Measurements from ENCODE around the gene KIZ. TPM values are rescaled to one million over a fixed set of nuclear protein-coding genes. Genes with fewer than 3 reads are reported as not detected.

Gene KIZ
- total RNA-seq, 2 experiments from 2014 or later: 31.1 to 33.8 TPM

DNA sequence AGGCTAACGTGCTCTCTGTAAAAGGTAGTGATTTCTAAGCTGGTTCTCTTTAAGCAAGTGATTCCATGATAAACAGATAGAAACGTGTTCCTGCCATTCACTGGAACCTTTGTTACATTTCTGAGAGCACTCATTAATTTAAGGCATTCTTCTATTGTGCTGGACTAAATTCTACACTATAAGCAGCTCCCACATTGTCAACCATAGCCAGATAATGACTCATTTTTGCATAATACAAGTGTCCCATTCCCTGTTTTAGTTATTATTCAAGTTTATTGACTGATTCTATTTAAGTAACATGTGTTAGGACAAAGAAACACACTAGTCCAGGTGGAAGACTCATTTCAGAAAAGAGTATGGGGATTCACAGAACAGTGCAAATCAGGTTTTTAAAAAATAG, 163.8 kb downstream of the KIZ start:
- Mint-ChIP-seq H3K27ac (no peak overlapping the region), H3K4me1 (ENCODE audit: low read depth) (no peaks in the 10 kb centered on the region), H3K4me3 (no peak overlapping the region), H3K9me3 (peaks cover 3% of the 10 kb centered on the region), H3K27me3 (peaks cover 60% of the 10 kb centered on the region), H3K36me3 (ENCODE audit: low read depth) (no peaks in the 10 kb centered on the region)
- Histone ChIP-seq H3K27ac (ENCODE audit: low read depth in 1 of 2, low read length in 2 of 2) (no peak overlapping the region), H3K4me1 (ENCODE audit: insufficient read depth, low read length) (no peaks in the 10 kb centered on the region), H3K9me3 (ENCODE audit: control insufficient read depth in 1 of 2, insufficient read depth in 1 of 2, low read length in 2 of 2) (no peaks in the 10 kb centered on the region), H3K4me3 (ENCODE audit: low read length) (no peak overlapping the region), H3K36me3 (ENCODE audit: insufficient read depth, low read length) (no peaks in the 10 kb centered on the region), H3K27me3 (ENCODE audit: control insufficient read depth in 1 of 2, insufficient read depth in 2 of 2, low read length in 2 of 2) (peaks cover 9 to 22% of the 10 kb centered on the region in 2 experiments)
- no peak for DNase-seq
- TF ChIP-seq, protein P1, sequence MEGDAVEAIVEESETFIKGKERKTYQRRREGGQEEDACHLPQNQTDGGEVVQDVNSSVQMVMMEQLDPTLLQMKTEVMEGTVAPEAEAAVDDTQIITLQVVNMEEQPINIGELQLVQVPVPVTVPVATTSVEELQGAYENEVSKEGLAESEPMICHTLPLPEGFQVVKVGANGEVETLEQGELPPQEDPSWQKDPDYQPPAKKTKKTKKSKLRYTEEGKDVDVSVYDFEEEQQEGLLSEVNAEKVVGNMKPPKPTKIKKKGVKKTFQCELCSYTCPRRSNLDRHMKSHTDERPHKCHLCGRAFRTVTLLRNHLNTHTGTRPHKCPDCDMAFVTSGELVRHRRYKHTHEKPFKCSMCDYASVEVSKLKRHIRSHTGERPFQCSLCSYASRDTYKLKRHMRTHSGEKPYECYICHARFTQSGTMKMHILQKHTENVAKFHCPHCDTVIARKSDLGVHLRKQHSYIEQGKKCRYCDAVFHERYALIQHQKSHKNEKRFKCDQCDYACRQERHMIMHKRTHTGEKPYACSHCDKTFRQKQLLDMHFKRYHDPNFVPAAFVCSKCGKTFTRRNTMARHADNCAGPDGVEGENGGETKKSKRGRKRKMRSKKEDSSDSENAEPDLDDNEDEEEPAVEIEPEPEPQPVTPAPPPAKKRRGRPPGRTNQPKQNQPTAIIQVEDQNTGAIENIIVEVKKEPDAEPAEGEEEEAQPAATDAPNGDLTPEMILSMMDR (IDR thresholded peaks at IDR 0.05): no peak
- no peak for ATAC-seq (ENCODE audit: poor library complexity)
- CTCF ChIA-PET: no interaction called here
- POLR2A ChIA-PET: no interaction called here
- intact Hi-C loops (cut with DNase I, micrococcal nuclease): no loop called here

GRCh38 chr20:21291026-21291425, 165.1 kb downstream of the KIZ start:
- Mint-ChIP-seq H3K4me1 (ENCODE audit: low read depth) (no peaks in the 10 kb centered on the region), H3K4me3 (no peak overlapping the region), H3K27ac (no peak overlapping the region), H3K27me3 (peaks cover 62% of the 10 kb centered on the region), H3K9me3 (no peaks in the 10 kb centered on the region), H3K36me3 (ENCODE audit: low read depth) (no peaks in the 10 kb centered on the region)
- DNase-seq: no peak
- no peak overlapping the region for H3K27ac ChIP-seq (ENCODE audit: low read depth in 1 of 2, low read length in 2 of 2)
- ChIA-PET POLR2A (no interaction called here), CTCF (no interaction called here)
- no peaks in the 10 kb centered on the region for H3K36me3 ChIP-seq (ENCODE audit: insufficient read depth, low read length)
- no peaks in the 10 kb centered on the region for H3K9me3 ChIP-seq (ENCODE audit: control insufficient read depth in 1 of 2, insufficient read depth in 1 of 2, low read length in 2 of 2)
- H3K27me3 ChIP-seq (ENCODE audit: control insufficient read depth in 1 of 2, insufficient read depth in 2 of 2, low read length in 2 of 2): peaks cover 9 to 22% of the 10 kb centered on the region in 2 experiments
- TF ChIP-seq, protein P1 (IDR thresholded peaks at IDR 0.05): no peak
- no peak overlapping the region for H3K4me3 ChIP-seq (ENCODE audit: low read length)
- ATAC-seq (ENCODE audit: poor library complexity): no peak
- intact Hi-C loops (cut with DNase I, micrococcal nuclease): no loop called here
- no peaks in the 10 kb centered on the region for H3K4me1 ChIP-seq (ENCODE audit: insufficient read depth, low read length)

DNA sequence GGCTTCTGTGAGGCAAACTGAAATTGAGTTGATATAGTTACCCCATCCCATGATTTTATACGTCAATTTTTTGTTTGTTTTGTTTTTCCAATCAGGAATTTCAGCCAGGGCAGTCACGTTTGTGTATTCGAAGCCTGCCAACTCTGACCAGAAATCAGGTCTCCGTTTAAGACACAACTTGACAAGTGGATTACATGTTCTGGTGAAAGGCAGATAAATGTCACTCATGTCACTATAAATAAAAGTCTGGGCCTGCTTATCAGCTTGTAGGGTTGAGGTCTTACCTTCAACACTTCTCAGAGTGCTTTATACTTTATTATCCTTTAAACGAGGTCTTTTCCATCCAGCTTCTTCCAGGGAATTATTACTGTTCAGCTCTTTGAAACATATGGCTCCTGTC, 168.9 kb downstream of the KIZ start:
- ChIA-PET POLR2A (no interaction called here), CTCF (no interaction called here)
- no peaks in the 10 kb centered on the region for H3K4me1 ChIP-seq (ENCODE audit: insufficient read depth, low read length)
- no peak for DNase-seq
- no peak overlapping the region for H3K4me3 ChIP-seq (ENCODE audit: low read length)
- no peaks in the 10 kb centered on the region for H3K9me3 ChIP-seq (ENCODE audit: control insufficient read depth in 1 of 2, insufficient read depth in 1 of 2, low read length in 2 of 2)
- TF ChIP-seq, protein P1 (IDR thresholded peaks at IDR 0.05): no peak
- Mint-ChIP-seq H3K27ac (no peak overlapping the region), H3K27me3 (peaks cover 54% of the 10 kb centered on the region), H3K4me1 (ENCODE audit: low read depth) (no peaks in the 10 kb centered on the region), H3K36me3 (ENCODE audit: low read depth) (no peaks in the 10 kb centered on the region), H3K9me3 (no peaks in the 10 kb centered on the region), H3K4me3 (no peak overlapping the region)
- peaks cover 0 to 9% of the 10 kb centered on the region in 2 experiments for H3K27me3 ChIP-seq (ENCODE audit: control insufficient read depth in 1 of 2, insufficient read depth in 2 of 2, low read length in 2 of 2)
- no peaks in the 10 kb centered on the region for H3K36me3 ChIP-seq (ENCODE audit: insufficient read depth, low read length)
- H3K27ac ChIP-seq (ENCODE audit: low read depth in 1 of 2, low read length in 2 of 2): no peak overlapping the region
- intact Hi-C loops (cut with DNase I, micrococcal nuclease): no loop called here
- ATAC-seq (ENCODE audit: poor library complexity): no peak

Other genes with a start within 250 kb of the KIZ start
- not detected for gene LINC00237, start 19.7 kb upstream of the KIZ start, total RNA-seq
- gene XRN2, start 177.2 kb downstream of the KIZ start, total RNA-seq: 10 to 100 TPM; 48.5 to 48.9 TPM